NCI-H1105 (cell line): ENCODE measurements around the gene PAOX.

Experiments
- DNase-seq: peaks from one replicate; lab custom pipeline; 2025; lab: John Stamatoyannopoulos, UW

The PAOX gene

GRCh38 chr10:133379152-133379800 lies at the start of gene PAOX:
PAOX (plus strand) TSS chr10:133379262; CDS start chr10:133379317, 55 bp downstream.
- DNase-seq, result no peak

- peak; percentile 39 for DNase-seq
Observed at GRCh38 chr10:133329491-133330202, 49.4 kb upstream of the PAOX start.

- no peak for DNase-seq
Observed at GRCh38 chr10:133332936-133333699, 45.9 kb upstream of the PAOX start.

- DNase-seq, result no peak
Observed at GRCh38 chr10:133334503-133335245, 44.4 kb upstream of the PAOX start.

- DNase-seq, result no peak
Observed at GRCh38 chr10:133335246-133336117, 43.6 kb upstream of the PAOX start.

GRCh38 chr10:133336118-133336576 lies 42.9 kb upstream of the PAOX start:
- no peak for DNase-seq

DNA sequence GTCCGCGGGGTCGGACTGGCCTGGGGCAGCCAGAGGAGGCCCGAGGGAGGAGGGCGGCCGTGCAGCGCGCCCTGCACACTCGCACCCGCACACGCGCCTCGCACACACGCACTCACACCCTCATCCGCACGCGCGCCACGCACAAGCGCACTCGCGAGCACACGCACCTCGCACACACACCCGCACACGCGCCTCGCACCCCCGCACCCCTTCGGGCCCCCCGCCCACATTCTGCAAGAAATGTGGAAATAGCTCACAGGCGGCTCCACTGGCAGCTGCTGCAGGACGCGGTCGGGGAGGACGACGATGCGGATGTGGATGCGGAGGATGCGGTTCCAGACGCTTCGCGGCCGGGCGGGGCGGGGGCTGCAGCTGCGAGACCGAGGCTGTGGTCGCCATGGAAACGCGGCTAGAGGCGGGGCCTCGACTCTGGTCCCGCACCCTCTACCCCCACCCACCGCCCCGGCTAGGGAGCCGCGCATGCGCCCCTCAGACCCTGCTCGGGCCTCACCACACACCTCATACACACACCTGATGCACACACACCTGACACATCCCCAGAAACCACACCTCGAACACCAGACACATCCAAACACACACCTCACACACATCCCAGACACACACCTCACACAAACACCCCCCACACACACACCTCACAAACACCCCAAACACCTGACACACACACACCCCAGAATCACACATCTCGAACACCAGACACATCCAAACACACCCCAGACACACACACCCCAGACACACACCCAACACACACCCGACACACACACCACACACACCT lies 42.3 kb upstream of the PAOX start, which contains the start of gene CALY:
Gene CALY (minus strand): TSS at position 320 of the 793 bp plus-strand sequence. CDS start 7,907 bp downstream, outside the sequence.
- no peak for DNase-seq

DNA sequence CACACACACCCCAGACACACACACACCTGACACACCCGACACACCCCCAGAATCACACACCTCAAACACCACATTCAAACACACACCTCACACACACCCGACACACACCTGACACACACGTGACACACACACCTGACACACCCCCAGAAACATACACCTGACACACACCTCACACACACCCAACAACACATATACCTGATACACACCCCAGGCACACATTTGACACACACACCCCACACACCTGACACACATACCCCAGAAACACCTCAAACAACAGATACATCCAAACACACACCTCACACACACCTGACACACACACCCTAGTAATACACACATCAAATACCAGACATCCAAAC lies 41.7 kb upstream of the PAOX start:
- DNase-seq, result no peak

DNA sequence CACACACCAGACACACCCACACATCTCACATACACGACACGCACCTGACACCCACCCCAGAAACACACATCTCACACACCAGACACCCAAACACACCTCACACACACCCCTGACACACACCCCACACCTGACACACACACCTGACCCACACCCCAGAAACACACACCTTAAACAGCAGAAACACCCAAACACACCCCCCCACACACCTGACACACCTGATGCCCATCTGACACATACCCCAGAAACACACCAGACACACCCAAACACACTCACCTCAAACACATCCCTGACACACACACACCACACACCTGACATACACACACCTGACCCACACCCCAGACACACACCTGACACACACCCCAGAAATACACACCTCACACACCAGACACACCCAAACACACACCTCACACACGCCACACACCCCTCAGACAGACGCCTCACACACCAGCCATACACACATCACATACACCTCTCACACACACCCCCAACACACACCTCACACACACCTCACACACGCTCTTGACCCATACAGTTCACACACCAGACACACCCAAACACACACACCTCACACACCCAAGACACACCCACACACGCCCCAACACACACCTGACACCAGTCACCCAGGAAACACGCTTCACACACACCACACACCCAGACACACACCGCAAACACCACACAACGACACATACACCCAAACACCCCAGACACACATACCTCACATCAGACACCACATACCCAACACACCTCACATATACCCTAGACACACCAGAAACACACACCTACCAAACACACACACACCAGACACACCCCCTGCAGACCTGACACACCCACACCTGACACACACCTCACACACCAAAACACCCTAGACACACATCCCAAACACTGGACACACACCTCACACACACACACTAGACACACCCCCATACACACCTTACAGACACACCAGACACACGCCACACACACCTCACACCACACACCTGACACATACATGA lies 40.7 kb upstream of the PAOX start:
- no peak for DNase-seq

- DNase-seq, result no peak
Observed at GRCh38 chr10:133339708-133340380, 39.2 kb upstream of the PAOX start.

- no peak for DNase-seq
Observed at GRCh38 chr10:133341983-133342382, 37.1 kb upstream of the PAOX start.

DNA sequence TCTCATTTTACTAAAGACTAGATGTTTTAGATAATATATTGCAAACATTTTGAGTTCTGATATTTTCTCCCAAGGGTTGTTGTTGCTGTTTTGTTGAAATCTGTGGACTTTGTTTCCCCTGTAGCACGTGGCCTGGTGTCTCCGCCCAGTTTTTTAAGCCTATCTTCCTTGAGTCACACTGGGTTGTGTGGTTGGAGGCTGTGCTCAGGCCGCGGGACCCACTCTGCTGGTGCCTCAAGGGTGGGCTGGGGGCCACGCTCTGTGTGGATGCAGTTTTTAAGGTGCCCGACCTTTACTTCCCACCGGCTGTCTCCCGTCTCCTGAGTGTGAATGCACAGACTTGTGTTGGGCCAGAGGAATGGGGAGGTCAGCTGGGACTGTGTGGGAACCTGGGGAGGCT lies 36.1 kb upstream of the PAOX start:
- no peak for DNase-seq

DNA sequence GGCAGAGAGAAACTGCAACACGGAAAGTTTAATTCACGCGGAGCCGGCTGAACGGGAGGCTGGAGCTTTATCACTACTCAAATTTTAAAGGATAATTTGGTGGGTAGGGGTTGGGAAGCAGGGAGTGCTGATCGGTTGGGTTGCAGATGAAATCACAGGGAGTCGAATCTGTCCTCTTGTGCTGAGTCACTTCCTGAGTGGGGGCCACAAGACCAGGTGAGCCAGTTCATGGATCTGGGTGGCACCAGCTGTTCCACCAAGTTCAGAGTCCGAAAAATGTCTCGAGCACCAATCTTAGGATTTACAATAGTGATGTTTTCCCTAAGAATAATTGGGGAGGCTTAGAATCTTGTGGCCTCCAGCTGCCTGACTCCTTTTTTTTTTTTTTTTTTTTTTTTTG lies 35.5 kb upstream of the PAOX start:
- DNase-seq, result no peak

DNA sequence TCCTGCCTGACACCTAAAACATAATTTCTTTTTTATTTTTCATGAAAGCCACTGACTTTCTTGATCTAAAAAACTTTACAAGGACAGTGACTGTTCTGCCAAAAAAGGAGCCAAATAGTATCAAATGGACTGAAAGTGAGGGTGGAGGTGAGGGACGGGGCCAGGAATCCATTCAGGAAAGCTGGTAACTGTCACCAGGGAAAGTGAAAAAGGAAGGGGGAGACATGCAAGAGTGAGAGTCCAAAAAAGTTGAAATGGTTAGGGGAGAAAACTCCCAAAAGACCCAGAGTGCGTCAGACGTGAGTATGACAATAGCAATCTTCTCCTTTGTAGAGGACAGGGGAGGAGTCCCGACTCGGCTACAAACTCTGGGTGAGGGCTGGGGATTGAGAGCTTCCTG lies 34.8 kb upstream of the PAOX start:
- DNase-seq, result no peak

GRCh38 chr10:133346413-133346812 lies 32.6 kb upstream of the PAOX start:
- no peak for DNase-seq

DNA sequence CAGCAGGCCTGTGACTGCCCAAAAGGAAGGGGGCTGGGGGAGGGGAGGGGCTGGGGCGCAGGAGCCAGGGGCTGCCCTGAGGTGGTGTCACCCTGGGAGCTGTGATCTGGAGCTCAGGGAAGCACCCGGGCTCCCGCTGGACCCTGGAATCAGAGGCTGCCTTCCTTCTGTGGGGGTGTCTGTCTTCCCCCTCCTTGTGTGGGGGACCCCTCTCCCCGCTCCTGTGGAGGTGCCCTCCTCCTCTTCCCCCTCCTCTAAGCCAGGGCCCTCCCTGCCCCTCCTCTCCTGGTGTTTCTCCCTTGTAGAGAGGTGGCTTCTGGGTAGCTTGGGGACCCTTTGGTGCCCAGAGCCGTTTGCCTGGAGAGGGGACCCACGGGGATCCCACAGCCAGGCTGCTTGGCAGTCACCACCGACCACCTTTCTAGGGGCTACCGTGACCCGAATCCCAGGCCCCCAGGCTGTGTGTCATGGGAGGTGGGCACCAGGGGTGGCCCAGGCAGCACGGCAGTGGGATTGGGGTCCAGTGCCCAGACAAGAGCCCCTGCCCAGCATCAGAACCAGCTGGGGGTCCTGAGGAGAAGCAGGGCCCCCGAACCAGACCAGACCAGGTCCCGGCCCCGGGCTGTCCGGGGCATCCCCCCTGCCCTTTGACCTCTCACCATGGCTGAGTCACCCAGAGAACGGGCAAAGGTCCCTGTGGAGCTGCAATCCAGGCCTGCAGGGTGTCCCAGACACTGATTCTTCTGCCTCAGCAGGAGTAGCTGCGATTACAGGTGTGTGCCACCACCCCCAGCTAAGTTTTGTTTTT lies 31.1 kb upstream of the PAOX start:
- no peak for DNase-seq

- DNase-seq, result no peak
Observed at GRCh38 chr10:133349160-133349568, 29.9 kb upstream of the PAOX start.

- DNase-seq, result no peak
Observed at GRCh38 chr10:133349577-133350011, 29.5 kb upstream of the PAOX start.
